ENCODE measurements around the gene ZNF580. TPM values are rescaled to one million over a fixed set of nuclear protein-coding genes. Genes with fewer than 3 reads are reported as not detected.

ZNF580 gene
- total RNA-seq, 1 experiment from 2014 or later = 32.0 TPM

GRCh38 chr19:55687281-55688201 is 46.7 kb downstream of the ZNF580 start:
- Mint-ChIP-seq H3K27me3 (ENCODE audit: low read depth) (no peaks in the 10 kb centered on the region), H3K9me3 (no peaks in the 10 kb centered on the region), H3K36me3 (peaks cover 8% of the 10 kb centered on the region; the same call in 1 of the 2 replicates), H3K4me3 (no peak overlapping the region), H3K4me1 (no peaks in the 10 kb centered on the region), H3K27ac (no peak overlapping the region)
- CTCF ChIA-PET = interaction anchor here (1.1 kb wide), 1 partner anchor 806 kb away, joined by 4 read pairs; no protein-coding TSS in a partner anchor
- TF ChIP-seq IRF1 (CRISPR knock-in tag; IDR thresholded peaks at IDR 0.05) (no peak), ZNF423 (CRISPR knock-in tag; IDR thresholded peaks at IDR 0.05) (no peak), ZNF671 (CRISPR knock-in tag; IDR thresholded peaks at IDR 0.05) (no peak), RORB (CRISPR knock-in tag; IDR thresholded peaks at IDR 0.05) (no peak)
- POLR2A ChIA-PET = no interaction called here
- DNase-seq (ENCODE audit: low spot score) (no peak), ATAC-seq (no peak)

GRCh38 chr19:55688422-55689218 is 47.8 kb downstream of the ZNF580 start:
- H3K9me3 Mint-ChIP-seq = no peaks in the 10 kb centered on the region
- peaks cover 14% of the 10 kb centered on the region; the same call in 1 of the 2 replicates for H3K36me3 Mint-ChIP-seq
- no peaks in the 10 kb centered on the region for H3K4me1 Mint-ChIP-seq
- H3K27me3 Mint-ChIP-seq (ENCODE audit: low read depth) = no peaks in the 10 kb centered on the region
- ATAC-seq (peak; percentile 35), DNase-seq (ENCODE audit: low spot score) (no peak)
- POLR2A ChIA-PET = no interaction called here
- H3K27ac Mint-ChIP-seq = no peak overlapping the region
- no peak overlapping the region for H3K4me3 Mint-ChIP-seq
- CTCF ChIA-PET = interaction anchor here (1.3 kb wide), 1 partner anchor 15 kb away, joined by 5 read pairs; no protein-coding TSS in a partner anchor
- TF ChIP-seq ZNF423 (CRISPR knock-in tag; IDR thresholded peaks at IDR 0.05) (no peak), ZNF281 (CRISPR knock-in tag; IDR thresholded peaks at IDR 0.05) (no peak), FOXK1 (CRISPR knock-in tag; IDR thresholded peaks at IDR 0.05) (no peak), SMAD4 (CRISPR knock-in tag; IDR thresholded peaks at IDR 0.05) (no peak), MYBL2 (CRISPR knock-in tag; IDR thresholded peaks at IDR 0.05) (no peak), ZNF671 (CRISPR knock-in tag; IDR thresholded peaks at IDR 0.05) (no peak), TEAD4 (CRISPR knock-in tag; IDR thresholded peaks at IDR 0.05) (no peak), USF2 (CRISPR knock-in tag; IDR thresholded peaks at IDR 0.05) (no peak), FOXP4 (CRISPR knock-in tag; IDR thresholded peaks at IDR 0.05) (no peak), RELA (CRISPR knock-in tag; IDR thresholded peaks at IDR 0.05; ENCODE audit: borderline replicate concordance) (no peak), E2F5 (CRISPR knock-in tag; IDR thresholded peaks at IDR 0.05) (no peak), USF1 (CRISPR knock-in tag; IDR thresholded peaks at IDR 0.05) (no peak), CBFB (CRISPR knock-in tag; IDR thresholded peaks at IDR 0.05; ENCODE audit: low read depth) (no peak), IRF2 (CRISPR knock-in tag; IDR thresholded peaks at IDR 0.05; ENCODE audit: borderline replicate concordance, low read depth) (no peak), GTF2I (CRISPR knock-in tag; conservative IDR thresholded peaks at IDR 0.05) (no peak), FOXP1 (CRISPR knock-in tag; IDR thresholded peaks at IDR 0.05; ENCODE audit: borderline replicate concordance) (no peak), ARID4B (CRISPR knock-in tag; IDR thresholded peaks at IDR 0.05; ENCODE audit: borderline replicate concordance) (no peak)

All from WTC11 (cell line).